H9 (cell line): ENCODE results near the gene ATG5. TPM values are rescaled to one million over a fixed set of nuclear protein-coding genes. Genes with fewer than 3 reads are reported as not detected.

Source experiments
- DNase-seq: peaks from one replicate; pipeline ENCODE4 v3.0.0-alpha.2; 2017
- H2AFZ ChIP-seq: one replicate; pipeline ENCODE4 v1.6.1; 2013; ENCODE audit warnings: mild to moderate bottlenecking, low read length, control low read depth, moderate library complexity
- H2AK5ac ChIP-seq: 2 replicates; pipeline ENCODE4 v1.6.1; 2013; ENCODE audit warnings: low read length, control low read depth, mixed read lengths; ENCODE audit not compliant: insufficient read length
- H2BK120ac ChIP-seq: one replicate; pipeline ENCODE4 v1.6.1; 2013; ENCODE audit warnings: low read depth, mild to moderate bottlenecking, low read length, control low read depth, inconsistent platforms; ENCODE audit not compliant: poor library complexity, severe bottlenecking
- H2BK12ac ChIP-seq: 2 replicates; pipeline ENCODE4 v1.6.1; 2013; ENCODE audit warnings: low read length, control low read depth, mixed read lengths, low read depth; ENCODE audit not compliant: insufficient read length
- H2BK15ac ChIP-seq: 2 replicates; pipeline ENCODE4 v1.6.1; 2013; ENCODE audit warnings: low read depth, low read length, control low read depth
- H2BK20ac ChIP-seq: one replicate; pipeline ENCODE4 v1.6.1; 2013; ENCODE audit warnings: low read depth, mild to moderate bottlenecking, low read length, control low read depth, inconsistent platforms; ENCODE audit not compliant: poor library complexity, severe bottlenecking
- H2BK5ac ChIP-seq: 2 replicates; pipeline ENCODE4 v1.6.1; 2013; ENCODE audit warnings: low read length, control low read depth, mixed read lengths; ENCODE audit not compliant: insufficient read length
- H3K14ac ChIP-seq: 2 replicates; pipeline ENCODE4 v1.6.1; 2013; ENCODE audit warnings: low read length, control low read depth; ENCODE audit not compliant: insufficient read depth
- H3K18ac ChIP-seq: 2 replicates; pipeline ENCODE4 v1.6.1; 2013; ENCODE audit warnings: low read depth, mild to moderate bottlenecking, mixed read lengths, low read length, control low read depth; ENCODE audit not compliant: insufficient read length
- H3K23ac ChIP-seq: 2 replicates; pipeline ENCODE4 v1.6.1; 2013; ENCODE audit warnings: low read length, control low read depth, mixed read lengths, low read depth; ENCODE audit not compliant: insufficient read length
- H3K23me2 ChIP-seq: 2 replicates; pipeline ENCODE4 v1.6.1; 2013; ENCODE audit warnings: low read depth, mild to moderate bottlenecking, mixed read lengths, low read length, control low read depth; ENCODE audit not compliant: insufficient read length, poor library complexity, severe bottlenecking
- H3K27ac ChIP-seq: 2 replicates; pipeline ENCODE4 v1.5.1; 2013; ENCODE audit warnings: low read length, control low read depth, mixed read lengths, low read depth; ENCODE audit not compliant: insufficient read length
- H3K27me3 ChIP-seq: 2 replicates; pipeline ENCODE4 v1.6.1; 2013; ENCODE audit warnings: low read length, control low read depth, inconsistent platforms; ENCODE audit not compliant: insufficient read depth
- H3K4ac ChIP-seq: 2 replicates; pipeline ENCODE4 v1.6.1; 2013; ENCODE audit warnings: low read depth, mild to moderate bottlenecking, control low read depth, inconsistent platforms, low read length, moderate library complexity
- H3K4me1 ChIP-seq: 2 replicates; pipeline ENCODE4 v1.6.1; 2013; ENCODE audit warnings: low read length, control low read depth, inconsistent platforms; ENCODE audit not compliant: insufficient read depth
- H3K4me2 ChIP-seq: 2 replicates; pipeline ENCODE4 v1.6.1; 2013; ENCODE audit warnings: low read length, control low read depth, mixed read lengths; ENCODE audit not compliant: insufficient read length, insufficient read depth
- H3K56ac ChIP-seq: 2 replicates; pipeline ENCODE4 v1.6.1; 2013; ENCODE audit warnings: low read depth, mild to moderate bottlenecking, mixed read lengths, low read length, control low read depth; ENCODE audit not compliant: insufficient read length
- H3K79me1 ChIP-seq: 2 replicates; pipeline ENCODE4 v1.6.1; 2013; ENCODE audit warnings: low read depth, mild to moderate bottlenecking, moderate library complexity, low read length, control low read depth, inconsistent platforms; ENCODE audit not compliant: insufficient read depth, poor library complexity, severe bottlenecking
- H3K79me2 ChIP-seq: 2 replicates; pipeline ENCODE4 v1.6.1; 2013; ENCODE audit warnings: low read length, control low read depth, inconsistent platforms; ENCODE audit not compliant: insufficient read depth
- H3K9ac ChIP-seq: 2 replicates; pipeline ENCODE4 v1.6.1; 2013; ENCODE audit warnings: low read length, control low read depth, mixed read lengths; ENCODE audit not compliant: insufficient read length; ENCODE audit errors: extremely low read depth
- H3K9me3 ChIP-seq: one replicate; pipeline ENCODE4 v1.6.1; 2013; ENCODE audit warnings: low read depth, low read length, inconsistent platforms; ENCODE audit not compliant: control insufficient read depth
- H3T11ph ChIP-seq: one replicate; pipeline ENCODE4 v1.6.1; 2013; ENCODE audit warnings: mild to moderate bottlenecking, low read length, control low read depth, inconsistent platforms
- H4K20me1 ChIP-seq: one replicate; pipeline ENCODE4 v1.6.1; 2013; ENCODE audit not compliant: control insufficient read depth, insufficient read length, insufficient read depth
- H4K5ac ChIP-seq: 2 replicates; pipeline ENCODE4 v1.6.1; 2013; ENCODE audit warnings: low read depth, mild to moderate bottlenecking, mixed read lengths, low read length, control low read depth; ENCODE audit not compliant: insufficient read length
- H4K8ac ChIP-seq: replicated peaks from 2 replicates; pipeline ENCODE4 v1.6.1; 2013; ENCODE audit warnings: low read length, control low read depth, mixed read lengths, low read depth; ENCODE audit not compliant: insufficient read length
- H4K91ac ChIP-seq: 2 replicates; pipeline ENCODE4 v1.6.1; 2013; ENCODE audit warnings: low read depth, mild to moderate bottlenecking, moderate library complexity, mixed read lengths, low read length, control low read depth; ENCODE audit not compliant: insufficient read length
- H3K27ac Mint-ChIP-seq, 3 experiments: 2 replicates in 2 of 3; 3 replicates in 1 of 3; pipeline ENCODE4 v1.8.0; 2020 to 2021; ENCODE audit warnings: mixed read lengths in 3 of 3, mild to moderate bottlenecking in 1 of 3, moderate library complexity in 1 of 3
- H3K27me3 Mint-ChIP-seq: 2 replicates; pipeline ENCODE4 v1.8.0; 2021; ENCODE audit warnings: low read depth, mild to moderate bottlenecking, moderate library complexity, mixed read lengths
- H3K36me3 Mint-ChIP-seq, 3 experiments: 2 replicates in 2 of 3; 3 replicates in 1 of 3; pipeline ENCODE4 v1.8.0; 2020 to 2021; ENCODE audit warnings: low read depth in 3 of 3, mixed read lengths in 3 of 3; ENCODE audit not compliant: insufficient read depth in 1 of 3
- H3K4me1 Mint-ChIP-seq, 2 experiments: 2 replicates each; pipeline ENCODE4 v1.8.0; 2020; ENCODE audit warnings: mixed read lengths in 2 of 2
- H3K4me3 Mint-ChIP-seq, 2 experiments: 2 replicates in 1 of 2; 3 replicates in 1 of 2; pipeline ENCODE4 v1.8.0; 2020 to 2021; ENCODE audit warnings: mild to moderate bottlenecking in 2 of 2, mixed read lengths in 2 of 2, moderate library complexity in 1 of 2
- H3K9me3 Mint-ChIP-seq, 2 experiments: 2 replicates in 1 of 2; 3 replicates in 1 of 2; pipeline ENCODE4 v1.8.0; 2020; ENCODE audit warnings: mild to moderate bottlenecking in 2 of 2, mixed read lengths in 2 of 2, moderate library complexity in 1 of 2
- CTCF ChIP-seq: fragments of 200-600 bp; sonication (generic); conservative IDR thresholded peaks from 3 replicates; pipeline ENCODE4 v1.8.0; 2021; ENCODE audit warnings: antibody characterized with exemption, mild to moderate bottlenecking
- WGBS: extraction: QIAGEN DNeasy Blood & Tissue Kit; methylation state at CpG from one replicate; pipeline ENCODE4 v1.1.7; 2013; ENCODE audit warnings: missing lambda C conversion rate, low lambda C conversion rate, mixed read lengths; ENCODE audit not compliant: insufficient read length; ENCODE audit errors: extremely low coverage; 5-methylcytosine and 5-hydroxymethylcytosine counted together
- total RNA-seq: library from RNA; stranded (reverse); gene quantifications from 2 replicates; pipeline ENCODE4 v1.2.1, GENCODE V29; 2021

Gene ATG5
- total RNA-seq, 1 experiment from 2014 or later = 36.7 TPM

- Histone ChIP-seq H3K23ac (no peak overlapping the region), H3T11ph (no peak overlapping the region), H3K4ac (no peak overlapping the region), H3K9ac (no peak overlapping the region), H3K18ac (no peak overlapping the region), H3K56ac (no peak overlapping the region), H2BK12ac (no peak overlapping the region), H4K5ac (no peak overlapping the region), H3K14ac (peak overlapping the region; percentile 76; the same call in 1 of the 2 replicates), H3K27ac (no peak overlapping the region), H4K8ac (no peak overlapping the region), H3K79me1 (no peaks in the 10 kb centered on the region), H2AFZ (no peak overlapping the region), H4K91ac (no peak overlapping the region), H3K23me2 (peaks cover 8% of the 10 kb centered on the region), H2BK20ac (no peak overlapping the region), H3K4me2 (peak overlapping the region; percentile 53), H2BK5ac (no peak overlapping the region), H2AK5ac (no peak overlapping the region), H3K79me2 (no peaks in the 10 kb centered on the region), H3K4me1 (no peaks in the 10 kb centered on the region; the same call in 1 of the 2 replicates), H3K9me3 (no peaks in the 10 kb centered on the region), H3K27me3 (no peaks in the 10 kb centered on the region; the same call in 1 of the 2 replicates), H4K20me1 (no peaks in the 10 kb centered on the region), H2BK15ac (no peak overlapping the region), H2BK120ac (no peak overlapping the region)
- peaks cover 6 to 7% of the 10 kb centered on the region in 2 experiments for H3K4me1 Mint-ChIP-seq
- H3K27me3 Mint-ChIP-seq = peaks cover 17% of the 10 kb centered on the region
- no peak overlapping the region for H3K27ac Mint-ChIP-seq
- H3K9me3 Mint-ChIP-seq = no peaks in the 10 kb centered on the region; a peak in 1 of 5 replicates
- peaks cover 0 to 2% (median 0%) of the 10 kb centered on the region in 3 experiments; a peak in 1 of 7 replicates for H3K36me3 Mint-ChIP-seq
- no peak for DNase-seq
- no peak for TF ChIP-seq CTCF
- WGBS = no CpG with 5 or more reads among the region's 12 CpGs
- H3K4me3 Mint-ChIP-seq = peak overlapping the region; percentile 52 to 84
Measured at GRCh38 chr6:106359959-106360409, 34.4 kb upstream of the ATG5 start.
